Measurements from ENCODE around the gene MS4A4A. TPM values are rescaled to one million over a fixed set of nuclear protein-coding genes. Genes with fewer than 3 reads are reported as not detected.
A peak's percentile ranks its signal among the peaks of the same experiment; 100 is the strongest.

The MS4A4A gene
- total RNA-seq, 2 experiments from 2014 or later: not detected

DNA sequence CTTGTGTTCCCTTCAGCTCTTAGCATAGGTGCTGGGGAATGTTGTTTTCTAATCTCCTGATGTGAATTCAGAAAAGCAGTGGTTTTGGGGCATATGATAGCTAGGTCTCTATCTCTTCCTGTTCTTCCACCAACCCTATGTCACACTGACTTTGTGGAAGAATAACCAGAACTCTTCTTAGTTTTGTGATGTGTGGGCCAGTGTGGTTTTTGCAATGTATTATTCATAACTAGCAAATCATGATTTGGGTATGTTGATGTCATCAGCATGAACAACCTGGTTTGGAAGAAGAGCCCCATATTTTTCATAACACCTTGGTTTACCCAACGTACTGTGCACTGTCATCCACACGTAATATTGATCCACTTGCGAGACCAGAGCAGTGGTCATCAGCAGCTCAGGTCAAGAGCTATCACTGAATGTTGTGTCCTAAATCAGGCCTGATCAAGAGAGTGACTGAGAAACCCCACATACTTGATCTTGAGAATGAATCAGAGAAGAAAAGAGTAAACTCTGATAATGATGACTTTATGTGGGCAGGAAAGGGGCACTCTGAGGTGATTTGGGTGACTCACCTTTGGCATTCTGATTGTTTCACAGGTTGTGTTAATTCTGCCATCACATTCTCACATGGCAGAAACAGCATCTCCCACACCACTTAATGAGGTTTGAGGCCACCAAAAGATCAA lies 27.2 kb downstream of the MS4A4A start:
- DNase-seq (no peak), ATAC-seq (ENCODE audit: poor library complexity) (no peak)
- CTCF ChIA-PET: no interaction called here
- Histone ChIP-seq H3K27ac (ENCODE audit: low read depth in 1 of 2, low read length in 2 of 2) (no peak overlapping the region), H3K4me3 (ENCODE audit: low read length) (no peak overlapping the region), H3K9me3 (ENCODE audit: control insufficient read depth in 1 of 2, insufficient read depth in 1 of 2, low read length in 2 of 2) (no peaks in the 10 kb centered on the region), H3K36me3 (ENCODE audit: insufficient read depth, low read length) (no peaks in the 10 kb centered on the region), H3K4me1 (ENCODE audit: insufficient read depth, low read length) (no peaks in the 10 kb centered on the region), H3K27me3 (ENCODE audit: control insufficient read depth in 1 of 2, insufficient read depth in 2 of 2, low read length in 2 of 2) (peaks cover 3 to 5% of the 10 kb centered on the region in 2 experiments)
- H3K4me1 Mint-ChIP-seq (ENCODE audit: low read depth): no peaks in the 10 kb centered on the region
- no peak overlapping the region for H3K27ac Mint-ChIP-seq
- no peaks in the 10 kb centered on the region for H3K36me3 Mint-ChIP-seq (ENCODE audit: low read depth)
- H3K27me3 Mint-ChIP-seq: peaks cover 23% of the 10 kb centered on the region
- intact Hi-C loops (cut with DNase I, micrococcal nuclease): no loop called here
- POLR2A ChIA-PET: no interaction called here
- H3K9me3 Mint-ChIP-seq: no peaks in the 10 kb centered on the region
- no peak for TF ChIP-seq CTCF (IDR thresholded peaks at IDR 0.05)
- H3K4me3 Mint-ChIP-seq: no peak overlapping the region

DNA sequence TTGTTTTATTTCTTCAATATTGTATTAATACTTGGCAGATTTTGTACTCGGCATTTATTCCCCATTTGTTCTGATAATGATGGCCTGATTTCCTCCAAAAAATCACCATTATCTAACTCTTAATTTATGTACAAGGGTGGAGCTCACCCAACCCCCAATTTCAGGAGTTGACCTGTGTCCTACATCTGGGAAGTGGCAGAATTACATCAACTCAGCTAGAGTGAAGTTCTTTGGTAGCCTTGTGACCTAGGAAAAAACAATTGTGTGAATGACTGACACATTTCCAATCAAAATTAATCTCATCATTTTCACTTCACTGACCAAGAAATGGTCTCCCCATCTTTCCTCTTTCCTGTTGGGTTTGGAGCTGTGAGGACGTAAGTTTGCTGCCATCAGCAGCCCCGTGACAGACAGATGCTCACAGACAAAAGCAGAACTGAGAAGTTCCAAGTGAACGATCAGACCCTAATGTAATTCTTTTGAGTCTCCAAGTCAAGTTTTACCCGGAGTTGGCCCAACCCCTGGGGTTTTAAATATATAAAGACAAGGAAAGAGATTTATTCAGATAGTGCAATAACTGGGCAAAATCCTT lies 30.0 kb downstream of the MS4A4A start:
- no peak for TF ChIP-seq CTCF (IDR thresholded peaks at IDR 0.05)
- peaks cover 3 to 5% of the 10 kb centered on the region in 2 experiments for H3K27me3 ChIP-seq (ENCODE audit: control insufficient read depth in 1 of 2, insufficient read depth in 2 of 2, low read length in 2 of 2)
- H3K9me3 ChIP-seq (ENCODE audit: control insufficient read depth in 1 of 2, insufficient read depth in 1 of 2, low read length in 2 of 2): no peaks in the 10 kb centered on the region
- H3K4me1 Mint-ChIP-seq (ENCODE audit: low read depth): no peaks in the 10 kb centered on the region
- H3K9me3 Mint-ChIP-seq: no peaks in the 10 kb centered on the region
- no peak for ATAC-seq (ENCODE audit: poor library complexity)
- H3K27me3 Mint-ChIP-seq: peaks cover 25% of the 10 kb centered on the region
- intact Hi-C loops (cut with DNase I, micrococcal nuclease): no loop called here
- no peak overlapping the region for H3K27ac Mint-ChIP-seq
- peak in 3 of 14 experiments; percentile 7 to 40 (median 35) for DNase-seq
- H3K36me3 ChIP-seq (ENCODE audit: insufficient read depth, low read length): no peaks in the 10 kb centered on the region
- no peaks in the 10 kb centered on the region for H3K36me3 Mint-ChIP-seq (ENCODE audit: low read depth)
- H3K27ac ChIP-seq (ENCODE audit: low read depth in 1 of 2, low read length in 2 of 2): no peak overlapping the region
- H3K4me1 ChIP-seq (ENCODE audit: insufficient read depth, low read length): no peaks in the 10 kb centered on the region
- CTCF ChIA-PET: no interaction called here
- H3K4me3 Mint-ChIP-seq: no peak overlapping the region
- POLR2A ChIA-PET: no interaction called here
- no peak overlapping the region for H3K4me3 ChIP-seq (ENCODE audit: low read length)

GRCh38 chr11:60314635-60315321 lies 34.3 kb downstream of the MS4A4A start:
- Histone ChIP-seq H3K27me3 (ENCODE audit: control insufficient read depth in 1 of 2, insufficient read depth in 2 of 2, low read length in 2 of 2) (peaks cover 6 to 8% of the 10 kb centered on the region in 2 experiments), H3K4me3 (ENCODE audit: low read length) (no peak overlapping the region), H3K36me3 (ENCODE audit: insufficient read depth, low read length) (no peaks in the 10 kb centered on the region), H3K9me3 (ENCODE audit: control insufficient read depth in 1 of 2, insufficient read depth in 1 of 2, low read length in 2 of 2) (peaks cover 8 to 10% of the 10 kb centered on the region in 2 experiments), H3K4me1 (ENCODE audit: insufficient read depth, low read length) (no peaks in the 10 kb centered on the region), H3K27ac (ENCODE audit: low read depth in 1 of 2, low read length in 2 of 2) (no peak overlapping the region)
- H3K4me3 Mint-ChIP-seq: no peak overlapping the region
- H3K27me3 Mint-ChIP-seq: peaks cover 16% of the 10 kb centered on the region
- H3K9me3 Mint-ChIP-seq: peaks cover 6% of the 10 kb centered on the region
- DNase-seq: no peak
- no peak for ATAC-seq (ENCODE audit: poor library complexity)
- ChIA-PET CTCF (no interaction called here), POLR2A (no interaction called here)
- H3K27ac Mint-ChIP-seq: no peak overlapping the region
- intact Hi-C loops (cut with DNase I, micrococcal nuclease): no loop called here
- no peak for TF ChIP-seq CTCF (IDR thresholded peaks at IDR 0.05)
- no peaks in the 10 kb centered on the region for H3K36me3 Mint-ChIP-seq (ENCODE audit: low read depth)
- H3K4me1 Mint-ChIP-seq (ENCODE audit: low read depth): no peaks in the 10 kb centered on the region

Measured in CD4-positive, alpha-beta T cell (primary cell).